Measurements from ENCODE around the gene BAZ2B. TPM values are rescaled to one million over a fixed set of nuclear protein-coding genes. Genes with fewer than 3 reads are reported as not detected.

The BAZ2B gene
- total RNA-seq, 1 donor from 2014 or later, result 35.3 TPM

- intact Hi-C loops (cut with DNase I), result no loop called here
- ATAC-seq (no peak), DNase-seq (ENCODE audit: missing footprints) (no peak)
These were observed 111.2 kb downstream of the BAZ2B start for GRCh38 chr2:159505196-159505595.

- ATAC-seq, result no peak
- intact Hi-C loops (cut with DNase I), result no loop called here
- DNase-seq (ENCODE audit: missing footprints), result no peak
These were observed 114.6 kb downstream of the BAZ2B start for GRCh38 chr2:159501743-159502142.

GRCh38 chr2:159497847-159498246, 118.5 kb downstream of the BAZ2B start:
- DNase-seq (ENCODE audit: missing footprints) (no peak), ATAC-seq (no peak)
- intact Hi-C loops (cut with DNase I), result no loop called here

DNA sequence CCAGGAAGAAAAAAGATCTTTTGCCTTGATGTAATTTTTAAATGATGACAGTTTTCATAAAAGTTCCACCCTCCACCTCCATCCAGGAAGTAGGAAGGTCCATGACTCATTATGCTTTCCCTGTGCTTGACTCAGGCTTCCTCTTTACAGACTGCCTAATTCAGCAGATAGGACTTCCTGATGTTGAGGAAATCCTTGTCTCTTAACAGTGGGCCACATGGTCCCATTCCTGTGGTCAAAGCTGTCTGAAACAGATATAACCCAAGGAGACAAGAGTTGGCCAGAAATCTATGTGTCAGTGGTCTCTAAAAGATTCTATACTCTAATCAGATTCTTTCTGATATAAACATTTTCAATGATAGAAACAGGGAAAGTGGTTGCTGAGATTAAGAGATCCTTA, 119.1 kb downstream of the BAZ2B start:
- intact Hi-C loops (cut with DNase I), result no loop called here
- ATAC-seq, result peak; percentile 79
- DNase-seq (ENCODE audit: missing footprints), result no peak

GRCh38 chr2:159489476-159489875, 126.9 kb downstream of the BAZ2B start:
- intact Hi-C loops (cut with DNase I), result no loop called here
- no peak for ATAC-seq
- DNase-seq (ENCODE audit: missing footprints), result no peak

DNA sequence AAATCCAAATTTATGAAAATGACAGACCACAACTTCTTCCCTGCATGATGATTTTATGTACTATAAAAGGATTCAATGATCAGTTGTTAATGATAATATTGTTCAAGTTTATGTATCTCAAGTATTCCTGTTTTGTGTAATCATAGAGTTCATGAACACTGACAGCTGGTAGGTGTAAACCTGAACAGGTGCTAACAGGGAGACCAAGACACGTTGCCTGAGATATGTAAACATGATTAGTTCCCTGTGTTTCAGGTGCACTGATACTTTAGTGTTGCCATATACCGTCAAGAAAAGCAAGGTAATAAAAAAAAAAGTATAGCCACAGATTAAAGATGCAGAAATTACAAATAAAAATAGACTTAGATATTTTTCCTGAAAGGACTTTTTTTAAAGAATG, 131.8 kb downstream of the BAZ2B start:
- no peak for ATAC-seq

GRCh38 chr2:159476329-159476728, 140.0 kb downstream of the BAZ2B start:
- no peak for ATAC-seq
- intact Hi-C loops (cut with DNase I), result no loop called here
- DNase-seq (ENCODE audit: missing footprints), result no peak

More for the DNA sequence above, 131.8 kb downstream of the BAZ2B start:
- intact Hi-C loops (cut with DNase I), result no loop called here
- DNase-seq (ENCODE audit: missing footprints), result no peak

DNA sequence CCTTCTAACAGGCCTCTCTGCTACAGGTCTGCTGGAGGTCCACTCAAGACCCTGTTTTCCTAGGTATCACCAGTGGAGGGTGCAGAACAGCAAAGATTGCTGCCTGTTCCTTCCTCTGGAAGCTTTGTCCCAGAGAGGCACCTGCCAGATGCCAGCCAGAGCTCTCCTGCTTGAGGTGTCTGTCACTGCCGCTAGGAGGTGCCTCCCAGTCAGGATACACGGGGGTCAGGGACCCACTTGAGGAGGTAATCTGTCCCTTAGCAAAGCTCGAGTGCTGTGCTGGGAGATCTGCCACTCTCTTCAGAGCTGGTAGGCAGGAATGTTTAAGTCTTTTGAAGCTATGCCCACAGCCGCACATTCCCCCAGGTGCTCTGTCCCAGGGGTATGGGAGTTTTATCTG, 140.6 kb downstream of the BAZ2B start:
- ATAC-seq (no peak), DNase-seq (ENCODE audit: missing footprints) (no peak)
- intact Hi-C loops (cut with DNase I), result no loop called here

DNA sequence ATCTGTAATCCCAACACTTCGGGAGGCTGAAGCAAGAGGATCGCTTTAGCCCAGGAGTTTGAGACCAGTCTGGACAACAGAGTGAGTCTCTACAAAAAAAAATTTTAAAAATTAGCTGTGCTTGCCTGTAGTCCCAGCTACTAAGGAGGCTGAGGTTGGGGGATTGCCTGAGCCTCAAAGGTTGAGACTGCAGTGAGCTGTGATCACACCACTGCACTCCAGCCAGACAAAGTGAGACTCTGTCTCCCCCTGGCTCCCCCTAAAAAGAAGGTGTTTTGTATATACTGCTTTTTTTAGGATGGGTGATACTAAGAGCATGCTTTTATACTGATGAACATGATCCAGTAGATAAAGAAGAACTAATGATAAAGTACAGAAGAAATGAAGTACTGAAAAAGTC, 145.0 kb downstream of the BAZ2B start:
- intact Hi-C loops (cut with DNase I), result no loop called here
- ATAC-seq (no peak), DNase-seq (ENCODE audit: missing footprints) (no peak)

DNA sequence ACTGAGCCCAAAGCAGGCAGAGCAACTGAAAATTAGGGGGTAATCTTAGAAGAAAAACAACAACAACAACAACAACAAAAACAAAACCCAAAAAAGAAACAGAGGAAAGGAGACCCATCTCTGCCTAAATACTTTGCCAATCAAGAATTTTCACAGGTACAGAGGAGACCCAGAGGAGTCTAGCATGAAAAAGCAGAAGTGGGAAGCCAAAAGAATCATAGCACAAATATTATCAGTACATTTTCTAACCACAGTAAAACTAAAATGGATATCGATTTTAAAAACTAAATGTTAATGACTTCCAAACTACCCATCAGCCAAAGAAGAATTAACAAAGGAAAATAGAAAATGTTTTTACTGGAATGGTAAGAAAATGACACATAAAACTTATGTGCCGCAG, 148.1 kb downstream of the BAZ2B start:
- DNase-seq (ENCODE audit: missing footprints) (no peak), ATAC-seq (no peak)
- intact Hi-C loops (cut with DNase I), result no loop called here

GRCh38 chr2:159462961-159463360, 153.4 kb downstream of the BAZ2B start:
- DNase-seq (ENCODE audit: missing footprints) (no peak), ATAC-seq (no peak)
- intact Hi-C loops (cut with DNase I), result no loop called here

GRCh38 chr2:159462201-159462785, 154.1 kb downstream of the BAZ2B start:
- ATAC-seq, result no peak
- no peak for DNase-seq (ENCODE audit: missing footprints)
- intact Hi-C loops (cut with DNase I), result no loop called here

DNA sequence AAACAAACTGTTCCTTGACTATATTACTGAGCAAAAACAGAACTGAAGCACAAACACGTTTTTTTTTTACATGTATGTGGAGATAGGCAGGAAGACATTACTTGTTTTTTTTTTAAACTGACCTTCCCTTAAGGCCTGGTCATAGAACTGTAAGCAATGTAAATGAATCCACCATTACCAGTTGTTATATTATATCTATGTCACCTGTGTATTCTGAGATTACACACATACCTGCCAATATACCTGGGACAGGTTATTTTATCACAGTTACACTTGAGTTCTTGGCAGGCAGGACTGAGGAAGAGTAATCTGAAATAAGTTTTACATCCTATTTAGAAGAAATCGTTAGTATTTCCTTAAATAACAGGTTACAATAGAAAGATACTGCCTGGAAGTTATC, 155.3 kb downstream of the BAZ2B start:
- intact Hi-C loops (cut with DNase I), result no loop called here
- ATAC-seq, result no peak

DNA sequence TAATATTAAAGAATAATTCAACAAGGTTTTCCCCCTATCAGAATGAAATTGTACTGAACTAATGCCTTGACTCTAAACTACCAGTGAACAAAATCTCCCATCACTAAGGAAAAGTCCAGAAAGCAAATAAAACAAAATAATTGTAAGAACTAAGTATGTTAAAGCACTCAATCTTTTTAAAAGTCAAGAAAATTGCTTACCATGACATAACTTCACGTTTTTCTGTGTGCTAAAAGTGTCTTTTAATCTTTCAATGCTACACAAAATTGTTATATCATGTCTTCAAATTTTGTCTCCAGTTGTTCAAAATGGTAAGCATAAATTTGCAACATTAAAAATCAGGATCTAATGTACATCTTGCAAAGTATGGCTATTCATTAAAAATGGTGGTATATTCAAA, 156.1 kb downstream of the BAZ2B start:
- DNase-seq (ENCODE audit: missing footprints), result no peak
- intact Hi-C loops (cut with DNase I), result no loop called here
- no peak for ATAC-seq

More for the DNA sequence above, 155.3 kb downstream of the BAZ2B start:
- DNase-seq (ENCODE audit: missing footprints), result no peak

GRCh38 chr2:159459279-159459678, 157.1 kb downstream of the BAZ2B start:
- no peak for DNase-seq (ENCODE audit: missing footprints)
- intact Hi-C loops (cut with DNase I), result no loop called here
- ATAC-seq, result no peak

- no peak for ATAC-seq
- DNase-seq (ENCODE audit: missing footprints), result no peak
- intact Hi-C loops (cut with DNase I), result no loop called here
These were observed 158.8 kb downstream of the BAZ2B start for GRCh38 chr2:159457589-159457988.

- ATAC-seq (no peak), DNase-seq (ENCODE audit: missing footprints) (no peak)
- intact Hi-C loops (cut with DNase I), result no loop called here
These were observed 159.6 kb downstream of the BAZ2B start for GRCh38 chr2:159456500-159457426.

DNA sequence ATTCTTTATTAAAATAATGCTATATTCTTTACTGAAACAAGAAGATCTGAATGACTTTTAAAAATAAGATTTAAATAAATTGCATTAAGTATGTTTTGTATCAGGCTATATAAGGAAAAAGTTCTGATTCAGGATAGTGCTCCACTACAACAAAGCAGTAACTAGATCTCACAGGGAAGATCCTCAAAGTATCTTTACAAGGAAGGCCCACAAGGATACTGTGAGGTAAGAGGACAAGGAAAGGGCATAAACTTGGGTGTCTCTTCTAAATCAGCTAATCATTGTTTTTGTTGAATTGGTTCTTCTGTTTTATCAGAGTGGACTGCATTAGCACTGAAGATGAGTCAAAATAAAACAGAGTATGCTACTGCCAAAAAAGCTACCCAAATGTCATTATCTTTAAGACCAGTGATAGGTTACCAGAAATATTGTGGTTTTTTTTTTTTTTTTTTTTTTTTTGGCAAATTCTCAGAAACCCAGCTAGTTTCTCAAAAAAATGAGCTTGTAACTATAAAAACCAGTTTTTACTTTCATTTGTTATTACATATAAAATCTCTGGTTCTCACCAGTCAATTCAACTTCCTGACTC, 160.9 kb downstream of the BAZ2B start:
- intact Hi-C loops (cut with DNase I), result no loop called here

DNA sequence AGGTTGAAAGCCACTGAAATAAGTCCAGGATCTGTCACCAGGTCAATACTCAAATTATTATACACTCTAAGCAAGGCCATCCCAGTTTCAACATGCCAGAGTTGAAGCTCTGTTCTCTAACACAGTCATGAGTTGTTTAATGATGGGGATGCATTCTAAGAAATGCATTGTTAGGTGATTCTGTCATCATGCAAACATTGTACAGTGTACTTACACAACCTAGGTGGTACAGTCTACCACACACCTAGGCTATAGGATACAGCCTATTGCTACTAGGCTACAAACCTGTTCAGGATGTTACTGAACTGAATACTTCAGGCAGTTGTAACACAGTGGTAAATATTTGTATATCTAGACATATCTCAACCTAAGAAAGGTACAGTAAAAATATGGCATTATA, 162.2 kb downstream of the BAZ2B start:
- intact Hi-C loops (cut with DNase I), result no loop called here
- ATAC-seq, result no peak
- no peak for DNase-seq (ENCODE audit: missing footprints)

More for the DNA sequence above, 160.9 kb downstream of the BAZ2B start:
- DNase-seq (ENCODE audit: missing footprints) (no peak), ATAC-seq (no peak)

DNA sequence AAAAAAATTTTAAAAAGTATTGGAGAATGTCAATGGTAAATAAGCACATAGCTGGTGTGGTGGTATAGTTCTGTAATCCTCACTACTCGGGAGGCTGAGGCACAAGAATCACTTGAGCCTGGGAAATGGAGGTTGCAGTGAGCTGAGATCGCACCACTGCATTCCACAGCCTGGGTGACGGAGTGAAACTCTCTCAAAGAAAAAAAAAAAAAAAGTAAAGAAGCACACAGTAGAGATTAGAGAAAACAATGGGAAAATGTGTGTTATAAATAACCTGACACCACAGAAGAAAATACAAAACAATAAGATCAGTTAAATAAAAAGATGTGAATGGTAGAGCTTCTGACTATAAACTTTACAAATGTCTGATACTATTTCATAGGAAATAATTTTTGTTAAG, 166.2 kb downstream of the BAZ2B start:
- ATAC-seq (no peak), DNase-seq (ENCODE audit: missing footprints) (no peak)
- intact Hi-C loops (cut with DNase I), result no loop called here
